HEK293 (cell line): ENCODE results near the gene SYNGR1.

Experiments
- CTCF ChIA-PET: fragments of 350-600 bp; formaldehyde crosslinking; extraction: SDS; loops from one replicate; lab custom pipeline; 2021; ENCODE audit warnings: antibody characterized with exemption; lab: Yijun Ruan, JAX
- POLR2A ChIA-PET: fragments of 300-600 bp; formaldehyde crosslinking; extraction: SDS; loops from one replicate; lab custom pipeline; 2020; ENCODE audit warnings: antibody characterized with exemption, inconsistent platforms; lab: Yijun Ruan, JAX
- H3K27ac ChIP-seq: fragments of 200-500 bp; sonication (Bioruptor generic); 2 replicates; pipeline ENCODE4 v1.5.1; 2014; ENCODE audit warnings: low read depth, low read length, control low read depth, inconsistent platforms; ENCODE audit errors: extremely low read depth
- H3K36me3 ChIP-seq, 2 experiments: fragments of 200-500 bp in 1 of 2; sonication (Bioruptor generic) in 1 of 2; 1 replicate in 1 of 2; 2 replicates in 1 of 2; pipeline ENCODE4 v1.5.1; 2014 to 2017; ENCODE audit warnings: inconsistent platforms in 2 of 2, low read length in 2 of 2; ENCODE audit not compliant: control insufficient read depth in 2 of 2, insufficient read depth in 1 of 2
- H3K4me1 ChIP-seq: fragments of 200-500 bp; sonication (Bioruptor generic); 2 replicates; pipeline ENCODE4 v1.5.1; 2014; ENCODE audit warnings: mild to moderate bottlenecking, low read length, inconsistent platforms; ENCODE audit not compliant: control insufficient read depth, insufficient read depth
- H3K4me3 ChIP-seq: 2 replicates; pipeline ENCODE4 v1.5.1; 2011; ENCODE audit warnings: low read depth, mild to moderate bottlenecking, control low read depth, low read length, moderate library complexity
- H3K9me3 ChIP-seq: fragments of 200-500 bp; sonication (Bioruptor generic); 2 replicates; pipeline ENCODE4 v1.5.1; 2014; ENCODE audit warnings: low read depth, low read length, inconsistent platforms; ENCODE audit not compliant: control insufficient read depth, insufficient read depth
- ZFHX2 ChIP-seq: fragments of 450-650 bp; formaldehyde crosslinking; conservative IDR thresholded peaks from 2 replicates; pipeline ENCODE4 v1.5.1; 2016; ENCODE audit warnings: missing biosample characterization, missing genetic modification characterization
- TF ChIP-seq, protein P1 (sequence below): fragments of 450-650 bp; formaldehyde crosslinking; IDR thresholded peaks from 2 replicates; pipeline ENCODE4 v1.5.1; 2017; ENCODE audit warnings: missing biosample characterization, missing genetic modification characterization

SYNGR1 gene

DNA sequence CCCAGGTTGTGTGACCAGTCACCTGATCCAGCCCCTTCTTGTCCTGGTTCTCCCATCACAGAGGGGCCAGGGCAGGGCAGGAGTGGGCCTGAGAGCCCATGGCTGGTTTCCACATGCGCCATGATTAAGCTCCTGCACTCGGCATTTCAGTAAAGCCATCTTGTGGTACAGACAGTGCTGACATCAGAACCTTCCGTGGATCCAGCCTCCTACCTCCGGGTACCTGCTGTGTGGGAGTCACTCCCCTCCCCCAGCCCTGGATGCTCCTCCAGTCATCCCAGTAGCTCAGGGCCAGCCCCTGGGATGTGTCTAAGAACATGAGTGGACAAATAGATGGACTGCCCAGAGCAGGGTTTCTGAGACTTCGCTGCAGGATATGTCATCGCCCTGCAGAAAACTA, 84.9 kb downstream of the SYNGR1 start:
- no peaks in the 10 kb centered on the region for H3K9me3 ChIP-seq
- H3K4me3 ChIP-seq, result no peak overlapping the region
- TF ChIP-seq, protein P1, sequence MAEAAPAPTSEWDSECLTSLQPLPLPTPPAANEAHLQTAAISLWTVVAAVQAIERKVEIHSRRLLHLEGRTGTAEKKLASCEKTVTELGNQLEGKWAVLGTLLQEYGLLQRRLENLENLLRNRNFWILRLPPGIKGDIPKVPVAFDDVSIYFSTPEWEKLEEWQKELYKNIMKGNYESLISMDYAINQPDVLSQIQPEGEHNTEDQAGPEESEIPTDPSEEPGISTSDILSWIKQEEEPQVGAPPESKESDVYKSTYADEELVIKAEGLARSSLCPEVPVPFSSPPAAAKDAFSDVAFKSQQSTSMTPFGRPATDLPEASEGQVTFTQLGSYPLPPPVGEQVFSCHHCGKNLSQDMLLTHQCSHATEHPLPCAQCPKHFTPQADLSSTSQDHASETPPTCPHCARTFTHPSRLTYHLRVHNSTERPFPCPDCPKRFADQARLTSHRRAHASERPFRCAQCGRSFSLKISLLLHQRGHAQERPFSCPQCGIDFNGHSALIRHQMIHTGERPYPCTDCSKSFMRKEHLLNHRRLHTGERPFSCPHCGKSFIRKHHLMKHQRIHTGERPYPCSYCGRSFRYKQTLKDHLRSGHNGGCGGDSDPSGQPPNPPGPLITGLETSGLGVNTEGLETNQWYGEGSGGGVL (tag by site-specific recombination), result no peak
- peak; percentile 25; the same call in 1 of the 2 replicates for TF ChIP-seq ZFHX2
- POLR2A ChIA-PET, result interaction anchor here (1.3 to 1.4 kb wide), 2 partner anchors 35 to 115 kb away, joined by 4 to 6 read pairs; partner anchors contain the start of genes RPL3 and TAB1
- H3K4me1 ChIP-seq, result peaks cover 5% of the 10 kb centered on the region
- CTCF ChIA-PET, result interaction anchor here (0.6 to 1.8 kb wide), 5 partner anchors 22 to 459 kb away, joined by 3 to 8 read pairs (median 4); partner anchors contain the start of gene ENTHD1
- no peak overlapping the region for H3K27ac ChIP-seq
- H3K36me3 ChIP-seq, result peaks cover 3 to 39% of the 10 kb centered on the region in 2 experiments; a peak in 1 of 3 replicates
